Activated CD8-positive, alpha-beta T cell treated with anti-CD3 and anti-CD28 coated beads for 36 hours (primary cell): ENCODE results near the gene CSNK1D. TPM values are rescaled to one million over a fixed set of nuclear protein-coding genes. Genes with fewer than 3 reads are reported as not detected.

Experiments used
- ATAC-seq: fragments of 200-7000 bp; cut with Tn5 transposase; one replicate; pipeline ENCODE4 v1.10.0; 2021; ENCODE audit warnings: mild to moderate bottlenecking, moderate library complexity
- CTCF ChIA-PET: fragments of 350-600 bp; sonication (Branson Sonifier 250); formaldehyde crosslinking; loops from one replicate; lab custom pipeline; 2021; ENCODE audit warnings: antibody characterized with exemption; lab: Charles Lee
- POLR2A ChIA-PET: fragments of 350-600 bp; sonication (Branson Sonifier 250); formaldehyde crosslinking; loops from one replicate; lab custom pipeline; 2021; ENCODE audit warnings: antibody characterized with exemption; lab: Charles Lee
- DNase-seq: peaks from one replicate; pipeline ENCODE4 v3.0.0-alpha.2; 2020
- H3K27ac Mint-ChIP-seq: one replicate; pipeline ENCODE4 v1.8.0; 2021; ENCODE audit warnings: mild to moderate bottlenecking, mixed read lengths
- H3K27me3 Mint-ChIP-seq: one replicate; pipeline ENCODE4 v1.8.0; 2021; ENCODE audit warnings: mixed read lengths
- H3K36me3 Mint-ChIP-seq: one replicate; pipeline ENCODE4 v1.8.0; 2021; ENCODE audit warnings: low read depth, mixed read lengths
- H3K4me1 Mint-ChIP-seq: one replicate; pipeline ENCODE4 v1.8.0; 2021; ENCODE audit warnings: low read depth, mixed read lengths
- H3K4me3 Mint-ChIP-seq: one replicate; pipeline ENCODE4 v1.8.0; 2021; ENCODE audit warnings: mild to moderate bottlenecking, moderate library complexity, mixed read lengths
- H3K9me3 Mint-ChIP-seq: one replicate; pipeline ENCODE4 v1.8.0; 2021; ENCODE audit warnings: mixed read lengths
- intact Hi-C: fragments of 100-400 bp; cut with micrococcal nuclease; formaldehyde crosslinking; loops from one replicate; pipeline ENCODE4 v1.10.0; 2022
- total RNA-seq, 2 experiments: library from RNA; stranded (reverse); gene quantifications; one replicate each; pipeline ENCODE4 v1.2.3, GENCODE V29; 2021
- TF ChIP-seq, protein P1 (sequence below): fragments of 200-600 bp; IDR thresholded peaks from one replicate; pipeline ENCODE4 v1.8.0; 2022; ENCODE audit warnings: antibody characterized with exemption, mild to moderate bottlenecking

CSNK1D gene
- total RNA-seq, 2 experiments from 2014 or later = 90.6 to 97.0 TPM

DNA sequence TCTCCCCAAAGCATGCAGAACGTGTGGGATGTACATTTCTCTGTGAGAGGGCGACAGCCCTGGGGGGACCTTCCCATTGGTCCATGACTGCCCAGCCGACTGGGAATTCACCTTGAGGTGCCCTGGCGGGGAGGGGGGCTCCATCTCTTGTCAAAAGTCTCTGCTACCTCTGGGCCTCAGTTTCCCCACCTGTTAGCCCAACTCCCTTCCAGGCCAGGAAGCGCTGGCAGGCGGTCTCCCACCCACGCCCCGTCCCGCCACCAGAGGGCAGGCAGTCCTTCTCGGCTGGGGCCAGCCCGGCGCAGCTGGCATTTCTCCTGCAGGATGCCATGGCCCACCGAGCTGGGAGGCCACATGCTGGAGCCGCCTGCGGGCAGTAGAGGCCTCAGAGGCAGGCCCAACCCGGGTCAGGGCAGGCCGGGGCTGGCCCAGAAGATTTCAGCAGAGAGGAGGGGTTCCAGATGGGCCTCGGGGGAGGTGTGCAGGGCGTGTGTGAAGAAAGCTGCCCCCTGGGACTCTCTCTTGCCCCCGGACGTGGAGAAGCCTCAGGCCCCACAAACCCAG is 27.3 kb upstream of the CSNK1D start:
- no peaks in the 10 kb centered on the region for H3K9me3 Mint-ChIP-seq
- DNase-seq (peak; percentile 78), ATAC-seq (no peak)
- no peaks in the 10 kb centered on the region for H3K27me3 Mint-ChIP-seq
- TF ChIP-seq, protein P1, sequence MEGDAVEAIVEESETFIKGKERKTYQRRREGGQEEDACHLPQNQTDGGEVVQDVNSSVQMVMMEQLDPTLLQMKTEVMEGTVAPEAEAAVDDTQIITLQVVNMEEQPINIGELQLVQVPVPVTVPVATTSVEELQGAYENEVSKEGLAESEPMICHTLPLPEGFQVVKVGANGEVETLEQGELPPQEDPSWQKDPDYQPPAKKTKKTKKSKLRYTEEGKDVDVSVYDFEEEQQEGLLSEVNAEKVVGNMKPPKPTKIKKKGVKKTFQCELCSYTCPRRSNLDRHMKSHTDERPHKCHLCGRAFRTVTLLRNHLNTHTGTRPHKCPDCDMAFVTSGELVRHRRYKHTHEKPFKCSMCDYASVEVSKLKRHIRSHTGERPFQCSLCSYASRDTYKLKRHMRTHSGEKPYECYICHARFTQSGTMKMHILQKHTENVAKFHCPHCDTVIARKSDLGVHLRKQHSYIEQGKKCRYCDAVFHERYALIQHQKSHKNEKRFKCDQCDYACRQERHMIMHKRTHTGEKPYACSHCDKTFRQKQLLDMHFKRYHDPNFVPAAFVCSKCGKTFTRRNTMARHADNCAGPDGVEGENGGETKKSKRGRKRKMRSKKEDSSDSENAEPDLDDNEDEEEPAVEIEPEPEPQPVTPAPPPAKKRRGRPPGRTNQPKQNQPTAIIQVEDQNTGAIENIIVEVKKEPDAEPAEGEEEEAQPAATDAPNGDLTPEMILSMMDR = peak; percentile 87
- ChIA-PET POLR2A (interaction anchor here (1.0 to 11.5 kb wide), 5 partner anchors 9 to 28 kb away, joined by 3 to 227 read pairs (median 6); partner anchors contain the start of genes CD7 and CSNK1D), CTCF (interaction anchor here (0.6 to 8.4 kb wide), 8 partner anchors 8 to 162 kb away, joined by 3 to 68 read pairs (median 4); partner anchors contain the start of gene CD7)
- no peaks in the 10 kb centered on the region for H3K36me3 Mint-ChIP-seq
- intact Hi-C loops = no loop called here
- H3K4me3 Mint-ChIP-seq = peak overlapping the region; percentile 45
- peaks cover 83% of the 10 kb centered on the region for H3K4me1 Mint-ChIP-seq
- peak overlapping the region; percentile 100 for H3K27ac Mint-ChIP-seq

DNA sequence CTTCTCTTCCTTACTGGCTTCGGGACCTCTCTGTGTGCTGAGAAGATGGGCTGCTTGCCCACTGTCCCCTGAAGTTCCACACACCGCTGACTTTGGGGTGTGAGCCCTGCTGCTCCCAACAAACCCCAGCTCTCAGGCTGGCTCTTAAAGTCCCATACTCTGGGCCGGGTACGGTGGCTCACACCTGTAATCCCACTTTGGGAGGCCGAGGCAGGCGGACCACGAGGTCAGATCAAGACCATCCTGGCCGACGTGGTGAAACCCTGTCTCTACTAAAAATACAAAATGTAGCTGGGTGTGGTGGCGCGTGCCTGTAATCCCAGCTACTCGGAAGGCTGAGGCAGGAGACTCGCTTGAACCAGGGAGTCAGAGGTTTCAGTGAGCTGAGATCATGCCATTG is 26.7 kb upstream of the CSNK1D start:
- Mint-ChIP-seq H3K27me3 (no peaks in the 10 kb centered on the region), H3K4me3 (peak overlapping the region; percentile 90), H3K4me1 (peaks cover 82% of the 10 kb centered on the region), H3K9me3 (no peaks in the 10 kb centered on the region), H3K27ac (peak overlapping the region; percentile 100), H3K36me3 (no peaks in the 10 kb centered on the region)
- ChIA-PET CTCF (interaction anchor here (1.0 to 8.4 kb wide), 8 partner anchors 17 to 163 kb away, joined by 3 to 68 read pairs (median 4); partner anchors contain the start of gene CD7), POLR2A (interaction anchor here (1.0 to 11.5 kb wide), 3 partner anchors 13 to 87 kb away, joined by 3 to 227 read pairs (median 3); partner anchors contain the start of genes CD7 and CSNK1D)
- TF ChIP-seq, protein P1 = no peak
- DNase-seq (no peak), ATAC-seq (no peak)
- intact Hi-C loops = no loop called here

DNA sequence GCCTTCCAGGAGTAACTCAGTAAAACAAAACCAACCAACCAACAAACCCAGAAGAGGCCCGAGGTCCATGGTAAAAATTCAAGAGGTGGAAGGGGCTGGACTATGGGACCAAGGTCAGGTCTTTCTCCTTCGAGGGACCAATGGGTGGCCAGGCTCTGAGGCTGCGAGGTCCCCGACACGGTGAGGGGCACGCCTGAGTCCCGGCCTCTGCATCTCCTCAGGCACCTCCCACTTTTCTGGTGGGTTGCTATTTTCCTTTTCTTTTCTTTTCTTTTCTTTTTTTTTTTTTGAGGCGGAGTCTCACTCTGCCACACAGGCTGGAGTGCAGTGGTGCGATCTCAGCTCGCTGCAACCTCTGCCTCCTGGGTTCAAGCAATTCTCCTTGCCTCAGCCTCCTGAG is 26.0 kb upstream of the CSNK1D start:
- ATAC-seq (peak; percentile 5), DNase-seq (peak; percentile 59)
- H3K27ac Mint-ChIP-seq = peak overlapping the region; percentile 100
- ChIA-PET POLR2A (interaction anchor here (1.3 to 11.5 kb wide), 3 partner anchors 13 to 86 kb away, joined by 3 to 227 read pairs (median 22); partner anchors contain the start of gene CD7), CTCF (interaction anchor here (1.2 to 8.4 kb wide), 8 partner anchors 18 to 118 kb away, joined by 3 to 68 read pairs (median 4); partner anchors contain the start of genes CD7 and CSNK1D)
- H3K4me3 Mint-ChIP-seq = peak overlapping the region; percentile 90
- no peaks in the 10 kb centered on the region for H3K27me3 Mint-ChIP-seq
- TF ChIP-seq, protein P1 = no peak
- no peaks in the 10 kb centered on the region for H3K9me3 Mint-ChIP-seq
- H3K36me3 Mint-ChIP-seq = no peaks in the 10 kb centered on the region
- H3K4me1 Mint-ChIP-seq = peaks cover 80% of the 10 kb centered on the region
- intact Hi-C loops = no loop called here

DNA sequence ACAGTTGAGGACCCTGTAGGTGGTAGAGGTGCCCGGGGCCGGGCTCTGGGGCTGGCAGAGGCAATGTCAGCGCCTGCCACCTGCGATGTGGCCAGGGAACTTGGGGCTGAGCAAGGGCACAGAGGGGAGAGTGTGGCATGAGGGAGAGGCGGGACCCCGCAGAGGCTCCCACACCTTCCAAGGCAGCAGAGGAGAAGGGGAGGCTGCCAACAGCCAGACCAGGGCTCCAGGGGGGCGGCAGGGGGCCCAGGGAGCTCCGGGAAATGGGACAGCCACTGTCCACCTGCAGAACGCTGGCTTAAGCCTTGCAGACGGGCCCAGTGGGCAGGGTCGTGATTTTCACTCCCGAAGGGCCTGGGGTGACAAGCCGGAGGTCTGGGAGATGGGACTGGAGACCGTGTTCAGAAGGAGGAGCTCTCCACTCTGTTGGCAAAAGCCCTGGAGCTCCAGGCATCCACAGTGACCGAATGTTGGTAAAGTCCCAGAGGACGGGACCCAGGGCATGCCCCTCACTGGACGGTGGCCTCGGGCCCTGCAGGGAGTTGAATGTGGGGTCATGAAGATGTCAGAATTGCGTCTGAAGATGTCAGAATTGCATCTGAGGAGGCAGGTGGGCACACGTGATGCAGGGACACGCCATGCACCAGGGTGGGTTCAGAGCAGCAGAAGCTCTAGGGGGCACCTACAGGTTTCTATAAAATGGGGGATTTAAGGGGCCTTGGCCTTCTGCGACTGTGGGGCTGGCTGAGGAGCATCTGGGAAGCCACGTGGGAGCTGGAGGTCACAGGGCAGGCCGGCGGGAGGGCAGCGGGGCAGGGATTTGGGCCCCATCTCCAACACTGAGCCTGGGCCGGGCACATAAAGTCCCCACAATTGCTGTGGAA is 25.3 kb upstream of the CSNK1D start:
- Mint-ChIP-seq H3K27ac (peak overlapping the region; percentile 100), H3K36me3 (peaks cover 3% of the 10 kb centered on the region), H3K4me3 (peak overlapping the region; percentile 90), H3K4me1 (peaks cover 84% of the 10 kb centered on the region), H3K27me3 (no peaks in the 10 kb centered on the region), H3K9me3 (no peaks in the 10 kb centered on the region)
- POLR2A ChIA-PET = interaction anchor here (0.5 to 11.5 kb wide), 25 partner anchors 7 to 465 kb away, joined by 3 to 227 read pairs (median 4); partner anchors contain the start of genes CD7, CSNK1D, CYBC1 and SECTM1
- DNase-seq (peak; percentile 52), ATAC-seq (no peak)
- intact Hi-C loops = no loop called here
- CTCF ChIA-PET = interaction anchor here (0.7 to 8.4 kb wide), 12 partner anchors 7 to 119 kb away, joined by 3 to 68 read pairs (median 4); partner anchors contain the start of genes CD7, CSNK1D and SECTM1
- TF ChIP-seq, protein P1 = no peak
